B cell (primary cell): Measurements from ENCODE around the gene LGALS7. TPM values are rescaled to one million over a fixed set of nuclear protein-coding genes. Genes with fewer than 3 reads are reported as not detected.

Source experiments
- ATAC-seq: fragments of 200-7000 bp; cut with Tn5 transposase; one replicate; pipeline ENCODE4 v1.10.0; 2021; ENCODE audit warnings: low read depth, mild to moderate bottlenecking, moderate number of reproducible peaks, moderate library complexity
- CTCF ChIA-PET: fragments of 350-600 bp; sonication (Branson Sonifier 250); formaldehyde crosslinking; loops from one replicate; lab custom pipeline; 2021; ENCODE audit warnings: antibody characterized with exemption, inconsistent platforms; lab: Charles Lee
- POLR2A ChIA-PET: fragments of 350-600 bp; sonication (Branson Sonifier 250); formaldehyde crosslinking; loops from one replicate; lab custom pipeline; 2021; ENCODE audit warnings: antibody characterized with exemption; lab: Charles Lee
- DNase-seq: peaks from one replicate; pipeline ENCODE4 v3.0.0; 2013
- H2AFZ ChIP-seq: 2 replicates; pipeline ENCODE4 v1.6.1; 2012; ENCODE audit warnings: mild to moderate bottlenecking, low read depth, low read length; ENCODE audit not compliant: insufficient read depth, poor library complexity, severe bottlenecking
- H3K27ac ChIP-seq, 2 donors: 1 replicate in 1 of 2; 2 replicates in 1 of 2; pipeline ENCODE4 v1.5.1; 2012 to 2013; ENCODE audit warnings: low read length in 2 of 2, mild to moderate bottlenecking in 2 of 2, moderate library complexity in 1 of 2
- H3K27me3 ChIP-seq, 4 experiments: fragments of 200-600 bp in 1 of 4; sonication (generic) in 1 of 4; replicated peaks in 1 of 4; 1 replicate in 2 of 4; 2 replicates in 2 of 4; pipeline versions ENCODE4 v1.6.1 to v1.7.0; 2013 to 2016; ENCODE audit warnings: low read length in 3 of 4, mild to moderate bottlenecking in 2 of 4, mixed read lengths in 1 of 4, moderate library complexity in 1 of 4; ENCODE audit not compliant: insufficient read depth in 4 of 4, control insufficient read depth in 3 of 4; ENCODE audit errors: control extremely low read depth in 1 of 4
- H3K36me3 ChIP-seq, 2 experiments: replicated peaks in 1 of 2; 1 replicate in 1 of 2; 2 replicates in 1 of 2; pipeline versions ENCODE4 v1.6.1 to v1.7.1; 2013; ENCODE audit warnings: low read length in 1 of 2; ENCODE audit not compliant: insufficient read depth in 2 of 2, control insufficient read depth in 1 of 2; ENCODE audit errors: control extremely low read depth in 1 of 2, extremely low read depth in 1 of 2
- H3K4me1 ChIP-seq, 2 donors: fragments of 200-600 bp in 1 of 2; sonication (generic) in 1 of 2; 1 replicate in 1 of 2; 2 replicates in 1 of 2; pipeline versions ENCODE4 v1.5.1 to v1.6.1; 2013 to 2017; ENCODE audit warnings: low read length in 2 of 2; ENCODE audit not compliant: control insufficient read depth in 2 of 2, insufficient read depth in 2 of 2
- H3K4me2 ChIP-seq: replicated peaks from 2 replicates; pipeline ENCODE3; 2012; ENCODE audit warnings: mild to moderate bottlenecking, low read depth, low read length; ENCODE audit not compliant: poor library complexity, severe bottlenecking
- H3K4me3 ChIP-seq, 5 experiments: fragments of 200-600 bp in 1 of 5; sonication (generic) in 1 of 5; 1 replicate in 3 of 5; 2 replicates in 2 of 5; pipeline versions ENCODE4 v1.5.1 to v1.7.0; 2011 to 2016; ENCODE audit warnings: low read length in 4 of 5, mild to moderate bottlenecking in 4 of 5, low read depth in 2 of 5, control low read depth in 1 of 5, moderate library complexity in 1 of 5; ENCODE audit not compliant: insufficient read depth in 1 of 5; ENCODE audit errors: control extremely low read depth in 1 of 5, extremely low read depth in 1 of 5
- H3K79me2 ChIP-seq: fragments of 200-600 bp; sonication (generic); one replicate; pipeline ENCODE4 v1.6.0; 2016; ENCODE audit warnings: low read length; ENCODE audit not compliant: control insufficient read depth, insufficient read depth
- H3K9ac ChIP-seq: fragments of 200-600 bp; sonication (generic); 2 replicates; pipeline ENCODE4 v1.6.1; 2017; ENCODE audit warnings: mild to moderate bottlenecking, low read length, moderate library complexity
- H3K9me3 ChIP-seq, 3 donors: one replicate each; pipeline versions ENCODE4 v1.6.1 to v1.7.1; 2013; ENCODE audit warnings: low read length in 2 of 3; ENCODE audit not compliant: control insufficient read depth in 2 of 3, insufficient read depth in 1 of 3; ENCODE audit errors: control extremely low read depth in 1 of 3
- H4K20me1 ChIP-seq: 2 replicates; pipeline ENCODE4 v1.6.0; 2012; ENCODE audit warnings: mild to moderate bottlenecking, low read length; ENCODE audit not compliant: insufficient read depth, control insufficient read depth, poor library complexity, severe bottlenecking
- H3K27ac Mint-ChIP-seq: one replicate; pipeline ENCODE4 v1.8.0; 2021; ENCODE audit warnings: mixed read lengths
- H3K27me3 Mint-ChIP-seq: one replicate; pipeline ENCODE4 v1.8.0; 2021; ENCODE audit warnings: mixed read lengths
- H3K4me1 Mint-ChIP-seq: one replicate; pipeline ENCODE4 v1.8.0; 2021; ENCODE audit warnings: mixed read lengths
- H3K4me3 Mint-ChIP-seq: one replicate; pipeline ENCODE4 v1.8.0; 2021; ENCODE audit warnings: mixed read lengths
- H3K9me3 Mint-ChIP-seq: one replicate; pipeline ENCODE4 v1.8.0; 2022; ENCODE audit warnings: mixed read lengths; ENCODE audit not compliant: insufficient read depth
- CTCF ChIP-seq: fragments of 200-600 bp; IDR thresholded peaks from one replicate; pipeline ENCODE4 v1.8.0; 2022; ENCODE audit warnings: antibody characterized with exemption, mild to moderate bottlenecking
- EZH2 ChIP-seq: IDR thresholded peaks from 2 replicates; pipeline ENCODE4 v1.6.1; 2012; ENCODE audit warnings: borderline replicate concordance, low read depth, mild to moderate bottlenecking, moderate library complexity, low read length; ENCODE audit not compliant: insufficient read depth, poor library complexity, severe bottlenecking
- WGBS: methylation state at CpG from one replicate; pipeline ENCODE4 v1.1.5; 2013; ENCODE audit warnings: missing lambda C conversion rate; ENCODE audit not compliant: insufficient coverage; 5-methylcytosine and 5-hydroxymethylcytosine counted together
- intact Hi-C: fragments of 100-400 bp; cut with micrococcal nuclease; formaldehyde crosslinking; loops from one replicate; pipeline ENCODE4 v1.10.0; 2022
- polyA plus RNA-seq: library from polyadenylated mRNA; depleted of rRNA; stranded (reverse); fragments of >200 nt; gene quantifications from 2 replicates; pipeline ENCODE4 v1.2.3, GENCODE V29; 2012
- total RNA-seq, 2 donors: library from RNA; stranded (reverse); fragments of 120-200 nt in 1 of 2; gene quantifications; 1 replicate in 1 of 2; 2 replicates in 1 of 2; pipeline versions ENCODE4 v1.2.3 to v1.2.4, GENCODE V29; 2013 to 2022

Gene LGALS7
- total and polyA plus RNA-seq, 2 donors (not counting 1 experiment from before 2014, with no cell fraction given) = not detected

GRCh38 chr19:38803543-38803942 lies 30.2 kb upstream of the LGALS7 start:
- no peaks in the 10 kb centered on the region for H3K9me3 ChIP-seq
- TF ChIP-seq CTCF (no peak), EZH2 (no peak)
- H4K20me1 ChIP-seq = no peaks in the 10 kb centered on the region
- no peak overlapping the region for H3K4me3 Mint-ChIP-seq
- POLR2A ChIA-PET = no interaction called here
- H3K27ac Mint-ChIP-seq = no peak overlapping the region
- no peak overlapping the region for H2AFZ ChIP-seq
- no peak overlapping the region for H3K9ac ChIP-seq
- no peak overlapping the region for H3K4me3 ChIP-seq
- 90% methylated on average over 3 of the region's 10 CpGs for WGBS
- H3K4me1 ChIP-seq = peaks cover 3 to 7% of the 10 kb centered on the region in 2 donors
- no peak overlapping the region for H3K4me2 ChIP-seq
- H3K4me1 Mint-ChIP-seq = peaks cover 9% of the 10 kb centered on the region
- H3K27me3 Mint-ChIP-seq = no peaks in the 10 kb centered on the region
- CTCF ChIA-PET = no interaction called here
- no peaks in the 10 kb centered on the region for H3K27me3 ChIP-seq
- no peaks in the 10 kb centered on the region for H3K79me2 ChIP-seq
- ATAC-seq (no peak), DNase-seq (no peak)
- no peak overlapping the region for H3K27ac ChIP-seq
- H3K36me3 ChIP-seq = no peaks in the 10 kb centered on the region
- H3K9me3 Mint-ChIP-seq = no peaks in the 10 kb centered on the region
- intact Hi-C loops = no loop called here

GRCh38 chr19:38801359-38802095 lies 28.2 kb upstream of the LGALS7 start:
- Mint-ChIP-seq H3K4me3 (no peak overlapping the region), H3K9me3 (no peaks in the 10 kb centered on the region), H3K27me3 (no peaks in the 10 kb centered on the region), H3K4me1 (peaks cover 4% of the 10 kb centered on the region), H3K27ac (no peak overlapping the region)
- DNase-seq = no peak
- CTCF ChIA-PET = interaction anchor here (1.0 kb wide), 1 partner anchor 86 kb away, joined by 4 read pairs; no protein-coding TSS in a partner anchor
- H3K4me2 ChIP-seq = no peak overlapping the region
- H3K36me3 ChIP-seq = no peaks in the 10 kb centered on the region
- H2AFZ ChIP-seq = no peak overlapping the region
- WGBS = 99% methylated on average over 9 of the region's 12 CpGs
- H4K20me1 ChIP-seq = no peaks in the 10 kb centered on the region
- no peak overlapping the region for H3K9ac ChIP-seq
- POLR2A ChIA-PET = no interaction called here
- H3K9me3 ChIP-seq = no peaks in the 10 kb centered on the region
- TF ChIP-seq CTCF (no peak), EZH2 (no peak)
- H3K4me3 ChIP-seq = no peak overlapping the region
- intact Hi-C loops = no loop called here
- peaks cover 3 to 4% of the 10 kb centered on the region in 2 donors for H3K4me1 ChIP-seq
- H3K27ac ChIP-seq = no peak overlapping the region
- no peaks in the 10 kb centered on the region for H3K27me3 ChIP-seq
- H3K79me2 ChIP-seq = no peaks in the 10 kb centered on the region
- no peak for ATAC-seq
